NB4 (cell line): ENCODE measurements around the gene TBC1D4.

Source experiments
- CTCF ChIP-seq: IDR thresholded peaks from one replicate; pipeline ENCODE4 v1.5.1; 2012; ENCODE audit warnings: low read depth, low read length
- MYC ChIP-seq: IDR thresholded peaks from 2 replicates; pipeline ENCODE4 v1.6.1; 2011; ENCODE audit warnings: low read depth, low read length

- TF ChIP-seq MYC (no peak), CTCF (no peak)
Measured at GRCh38 chr13:75353781-75354193, 128.2 kb downstream of the TBC1D4 start.
